Upper lobe of right lung (tissue), 1 donor: ENCODE measurements around the gene RPL19. TPM values are rescaled to one million over a fixed set of nuclear protein-coding genes. Genes with fewer than 3 reads are reported as not detected.
"Not testable (repeated sequence)": the region's sequence is repeated elsewhere in the genome, so short reads cannot be mapped to it uniquely, and the experiment has no call there.

Source experiments
- ATAC-seq: fragments of 200-7000 bp; cut with Tn5 transposase; one replicate; pipeline ENCODE4 v1.9.1; 2020; ENCODE audit warnings: mild to moderate bottlenecking, moderate library complexity
- DNase-seq: peaks from one replicate; pipeline ENCODE4 v3.0.0-alpha.2; 2020
- H3K27ac ChIP-seq: fragments of 200-600 bp; one replicate; pipeline ENCODE4 v1.8.0; 2022
- H3K27me3 ChIP-seq: fragments of 200-600 bp; one replicate; pipeline ENCODE4 v1.8.0; 2022; ENCODE audit warnings: mild to moderate bottlenecking
- H3K36me3 ChIP-seq: fragments of 200-600 bp; one replicate; pipeline ENCODE4 v1.8.0; 2022
- H3K4me1 ChIP-seq: fragments of 200-600 bp; one replicate; pipeline ENCODE4 v1.8.0; 2022
- H3K4me3 ChIP-seq: fragments of 200-600 bp; one replicate; pipeline ENCODE4 v1.8.0; 2022; ENCODE audit warnings: mild to moderate bottlenecking
- H3K9me3 ChIP-seq: fragments of 200-600 bp; one replicate; pipeline ENCODE4 v1.8.0; 2022
- CTCF ChIP-seq: fragments of 200-600 bp; IDR thresholded peaks from one replicate; pipeline ENCODE4 v1.8.0; 2022; ENCODE audit warnings: antibody characterized with exemption
- intact Hi-C: fragments of 100-400 bp; cut with DNase I; formaldehyde crosslinking; loops from one replicate; pipeline ENCODE4 v1.11.0; 2022
- total RNA-seq: library from RNA; stranded (reverse); fragmentation: NEBNext Ultra II Directional; extraction: Animal tissue kit (Norgen Biotek cat#: 25700); gene quantifications from one replicate; pipeline ENCODE4 v1.2.1, GENCODE V29; 2021
- donor health status: DM: no; HTN: yes; CAD: no; lungs with severe emphysema.

RPL19 gene
- total RNA-seq, 1 donor from 2014 or later = 1,449 TPM

- peak overlapping the region; percentile 59 for H3K4me3 ChIP-seq
- H3K27me3 ChIP-seq = no peaks in the 10 kb centered on the region
- no peak for TF ChIP-seq CTCF
- intact Hi-C loops = no loop called here
- H3K9me3 ChIP-seq = no peaks in the 10 kb centered on the region
- DNase-seq (no peak), ATAC-seq (no peak)
- H3K27ac ChIP-seq = no peak overlapping the region
- H3K4me1 ChIP-seq = peaks cover 13% of the 10 kb centered on the region
- H3K36me3 ChIP-seq = no peaks in the 10 kb centered on the region
Observed at GRCh38 chr17:39165178-39165840, 34.8 kb upstream of the RPL19 start.

GRCh38 chr17:39165841-39166349 lies 34.2 kb upstream of the RPL19 start, which contains the start of gene ARL5C:
ARL5C (minus strand) TSS chr17:39166161; CDS start chr17:39165760, 401 bp downstream.
- Histone ChIP-seq H3K4me3 (peak within 1 kb of the TSS; percentile 59), H3K36me3 (no peaks in the 10 kb centered on the region), H3K27ac (no peak within 1 kb of the TSS), H3K4me1 (peaks cover 13% of the 10 kb centered on the region), H3K9me3 (no peaks in the 10 kb centered on the region), H3K27me3 (no peaks in the 10 kb centered on the region)
- ATAC-seq (no peak), DNase-seq (no peak)
- intact Hi-C loops = no loop called here
- TF ChIP-seq CTCF = no peak

DNA sequence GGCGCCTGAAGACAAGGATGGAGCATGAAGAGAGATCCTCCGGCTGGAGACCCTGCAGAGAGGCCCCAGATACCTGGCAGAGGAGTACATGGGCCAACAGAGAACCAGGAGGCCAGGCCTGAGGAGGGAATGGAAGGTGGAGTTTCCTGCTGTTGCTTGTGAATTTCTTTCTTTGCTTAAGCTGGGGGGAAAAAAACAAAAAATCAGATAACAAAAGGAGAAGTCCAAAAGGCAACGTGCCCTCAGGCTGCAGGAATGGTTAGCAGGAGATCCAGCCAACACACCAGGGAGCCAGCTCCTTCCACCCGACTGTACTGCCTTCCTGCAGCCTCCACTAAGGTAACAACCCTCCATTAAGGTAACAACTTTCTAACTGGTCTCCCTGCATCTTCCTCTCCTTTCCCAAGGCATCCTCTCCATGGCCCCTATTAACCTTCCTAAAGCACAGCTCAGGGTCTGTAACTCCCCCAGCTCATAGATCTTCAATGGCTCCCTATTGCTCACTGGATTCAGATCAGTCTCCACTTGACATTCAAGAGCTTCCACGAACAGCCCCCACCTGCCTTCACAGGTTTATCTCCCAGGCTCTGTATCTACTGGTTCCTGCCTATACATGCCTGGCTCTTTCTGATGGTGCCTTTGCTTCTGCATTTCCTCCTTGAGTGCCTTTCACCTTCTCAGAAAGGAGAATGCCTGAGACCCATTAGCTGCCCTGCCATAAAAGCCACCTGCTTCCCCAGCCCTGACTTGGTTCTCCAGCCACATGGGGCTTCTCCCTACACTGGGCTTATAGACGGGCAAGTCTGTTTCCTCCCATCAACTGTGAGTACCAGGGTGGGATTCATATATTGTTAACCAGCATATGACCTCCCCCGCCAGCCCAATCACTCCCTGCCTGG lies 33.4 kb upstream of the RPL19 start:
- no peaks in the 10 kb centered on the region for H3K27me3 ChIP-seq
- DNase-seq = no peak
- H3K9me3 ChIP-seq = no peaks in the 10 kb centered on the region
- H3K36me3 ChIP-seq = no peaks in the 10 kb centered on the region
- no peak overlapping the region for H3K4me3 ChIP-seq
- peaks cover 13% of the 10 kb centered on the region for H3K4me1 ChIP-seq
- no peak overlapping the region for H3K27ac ChIP-seq
- TF ChIP-seq CTCF = no peak
- no peak for ATAC-seq
- intact Hi-C loops = no loop called here

GRCh38 chr17:39167476-39167875 lies 32.6 kb upstream of the RPL19 start:
- intact Hi-C loops = no loop called here
- H3K36me3 ChIP-seq = no peaks in the 10 kb centered on the region
- peaks cover 13% of the 10 kb centered on the region for H3K4me1 ChIP-seq
- no peak overlapping the region for H3K27ac ChIP-seq
- DNase-seq = no peak
- no peak overlapping the region for H3K4me3 ChIP-seq
- H3K27me3 ChIP-seq = no peaks in the 10 kb centered on the region
- H3K9me3 ChIP-seq = no peaks in the 10 kb centered on the region
- no peak for ATAC-seq
- no peak for TF ChIP-seq CTCF

GRCh38 chr17:39168503-39168902 lies 31.6 kb upstream of the RPL19 start:
- ATAC-seq, H3K9me3 ChIP-seq, H3K27ac ChIP-seq, H3K27me3 ChIP-seq, H3K36me3 ChIP-seq, H3K4me3 ChIP-seq, DNase-seq, intact Hi-C loops: not testable (repeated sequence)
- peaks cover 13% of the 10 kb centered on the region for H3K4me1 ChIP-seq

DNA sequence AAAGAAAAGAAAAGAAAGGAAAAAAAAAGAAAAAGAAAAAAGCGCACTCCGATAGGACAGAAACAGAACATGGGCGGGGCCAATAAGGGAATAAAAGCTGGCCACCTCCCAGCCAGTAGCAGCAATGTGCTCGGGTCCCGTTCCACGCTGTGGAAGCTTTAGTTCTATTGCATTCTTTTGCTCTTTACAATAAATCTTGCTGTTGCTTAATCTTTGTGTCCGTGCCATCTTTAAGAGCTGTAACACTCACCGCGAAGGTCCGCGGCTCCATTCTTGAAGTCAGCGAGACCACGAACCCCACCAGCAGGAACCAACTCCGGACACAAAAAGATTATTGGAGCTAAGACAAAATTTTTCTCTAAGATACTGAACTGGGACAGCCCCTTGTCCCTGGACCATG lies 31.0 kb upstream of the RPL19 start:
- no peaks in the 10 kb centered on the region for H3K9me3 ChIP-seq
- no peak for ATAC-seq

More for the DNA sequence above, 31.0 kb upstream of the RPL19 start:
- Histone ChIP-seq H3K27ac (no peak overlapping the region), H3K4me1 (peaks cover 11% of the 10 kb centered on the region), H3K27me3 (no peaks in the 10 kb centered on the region), H3K36me3 (no peaks in the 10 kb centered on the region), H3K4me3 (no peak overlapping the region)
- DNase-seq = no peak
- TF ChIP-seq CTCF = no peak
- intact Hi-C loops = no loop called here
